ENCODE data around the gene GRIPAP1. TPM values are rescaled to one million over a fixed set of nuclear protein-coding genes. Genes with fewer than 3 reads are reported as not detected.

Gene GRIPAP1
- polyA plus RNA-seq, 3 donors from 2014 or later, result 0.62 to 19.8 (median 7.7) TPM

GRCh38 chrX:49019050-49019449, 17.0 kb upstream of the GRIPAP1 start:
- no peak for DNase-seq
- Mint-ChIP-seq H3K9me3 (no peaks in the 10 kb centered on the region), H3K27me3 (ENCODE audit: low read depth in 3 of 3) (no peaks in the 10 kb centered on the region), H3K36me3 (no peaks in the 10 kb centered on the region), H3K4me3 (no peak overlapping the region), H3K27ac (no peak overlapping the region), H3K4me1 (no peaks in the 10 kb centered on the region)

- no peak for DNase-seq
- Mint-ChIP-seq H3K9me3 (no peaks in the 10 kb centered on the region), H3K4me1 (peaks cover 15 to 20% of the 10 kb centered on the region in 2 donors), H3K27ac (peak overlapping the region; percentile 39 to 88 (median 82)), H3K27me3 (ENCODE audit: low read depth in 3 of 3) (peaks cover 14 to 23% (median 15%) of the 10 kb centered on the region in 3 donors), H3K4me3 (peak overlapping the region; percentile 60 to 79 (median 69)), H3K36me3 (no peaks in the 10 kb centered on the region)
These were observed 1.6 kb upstream of the GRIPAP1 start for GRCh38 chrX:49003696-49004095.

GRCh38 chrX:49001521-49002090, 458 bp downstream of the GRIPAP1 start:
- peaks cover 15 to 25% of the 10 kb centered on the region in 2 donors for H3K4me1 Mint-ChIP-seq
- no peaks in the 10 kb centered on the region for H3K9me3 Mint-ChIP-seq
- H3K27me3 Mint-ChIP-seq (ENCODE audit: low read depth in 3 of 3), result peaks cover 14 to 26% (median 14%) of the 10 kb centered on the region in 3 donors
- peak overlapping the region; percentile 95 to 98 (median 97) for H3K4me3 Mint-ChIP-seq
- peak overlapping the region; percentile 89 to 99 (median 99) for H3K27ac Mint-ChIP-seq
- peak; percentile 74 to 77 (median 75) for DNase-seq
- peaks cover 3 to 10% (median 3%) of the 10 kb centered on the region in 3 donors for H3K36me3 Mint-ChIP-seq

- Mint-ChIP-seq H3K27ac (peak overlapping the region; percentile 89 to 99 (median 99)), H3K36me3 (peaks cover 5 to 10% (median 5%) of the 10 kb centered on the region in 3 donors), H3K4me1 (peaks cover 15 to 25% of the 10 kb centered on the region in 2 donors), H3K4me3 (peak overlapping the region in 4 of 5 donors; percentile 95 to 98 (median 97)), H3K27me3 (ENCODE audit: low read depth in 3 of 3) (peaks cover 14 to 26% (median 14%) of the 10 kb centered on the region in 3 donors), H3K9me3 (no peaks in the 10 kb centered on the region)
- DNase-seq, result no peak
These were observed 1.4 kb downstream of the GRIPAP1 start for GRCh38 chrX:49000636-49001035.

GRCh38 chrX:48999030-48999429, 3.0 kb downstream of the GRIPAP1 start:
- H3K9me3 Mint-ChIP-seq, result no peaks in the 10 kb centered on the region
- H3K4me1 Mint-ChIP-seq, result peaks cover 15 to 25% of the 10 kb centered on the region in 2 donors
- peaks cover 5 to 10% (median 9%) of the 10 kb centered on the region in 3 donors for H3K36me3 Mint-ChIP-seq
- no peak for DNase-seq
- no peak overlapping the region for H3K27ac Mint-ChIP-seq
- H3K4me3 Mint-ChIP-seq, result no peak overlapping the region
- H3K27me3 Mint-ChIP-seq (ENCODE audit: low read depth in 3 of 3), result peaks cover 14 to 26% (median 14%) of the 10 kb centered on the region in 3 donors

- Mint-ChIP-seq H3K27ac (no peak overlapping the region), H3K27me3 (ENCODE audit: low read depth in 3 of 3) (peaks cover 12 to 21% (median 14%) of the 10 kb centered on the region in 3 donors), H3K4me3 (peak overlapping the region in 1 of 5 donors; percentile 10), H3K4me1 (peaks cover 15 to 21% of the 10 kb centered on the region in 2 donors), H3K9me3 (no peaks in the 10 kb centered on the region), H3K36me3 (peaks cover 5 to 11% (median 10%) of the 10 kb centered on the region in 3 donors)
- no peak for DNase-seq
These were observed 3.7 kb downstream of the GRIPAP1 start for GRCh38 chrX:48998391-48998790.

- peaks cover 15 to 21% of the 10 kb centered on the region in 2 donors for H3K4me1 Mint-ChIP-seq
These were observed 4.2 kb downstream of the GRIPAP1 start for GRCh38 chrX:48997865-48998264.

GRCh38 chrX:48997455-48997854, 4.6 kb downstream of the GRIPAP1 start:
- H3K36me3 Mint-ChIP-seq, result peaks cover 5 to 13% (median 10%) of the 10 kb centered on the region in 3 donors
- H3K27me3 Mint-ChIP-seq (ENCODE audit: low read depth in 3 of 3), result peaks cover 7 to 17% (median 12%) of the 10 kb centered on the region in 3 donors
- no peak for DNase-seq
- no peak overlapping the region for H3K4me3 Mint-ChIP-seq
- H3K4me1 Mint-ChIP-seq, result peaks cover 15 to 19% of the 10 kb centered on the region in 2 donors
- H3K27ac Mint-ChIP-seq, result no peak overlapping the region
- H3K9me3 Mint-ChIP-seq, result no peaks in the 10 kb centered on the region

More at GRCh38 chrX:48997865-48998264, 4.2 kb downstream of the GRIPAP1 start:
- DNase-seq, result no peak
- Mint-ChIP-seq H3K27ac (peak overlapping the region in 1 of 6 donors; percentile 20), H3K9me3 (no peaks in the 10 kb centered on the region), H3K36me3 (peaks cover 5 to 12% (median 10%) of the 10 kb centered on the region in 3 donors), H3K4me3 (no peak overlapping the region), H3K27me3 (ENCODE audit: low read depth in 3 of 3) (peaks cover 11 to 20% (median 14%) of the 10 kb centered on the region in 3 donors)

- H3K27ac Mint-ChIP-seq, result no peak overlapping the region
- H3K4me3 Mint-ChIP-seq, result no peak overlapping the region
- peaks cover 4 to 13% (median 7%) of the 10 kb centered on the region in 3 donors for H3K27me3 Mint-ChIP-seq (ENCODE audit: low read depth in 3 of 3)
- H3K4me1 Mint-ChIP-seq, result peaks cover 14 to 18% of the 10 kb centered on the region in 2 donors
- H3K36me3 Mint-ChIP-seq, result peaks cover 5 to 16% (median 10%) of the 10 kb centered on the region in 3 donors
- H3K9me3 Mint-ChIP-seq, result no peaks in the 10 kb centered on the region
- peak in 1 of 3 donors; percentile 7 for DNase-seq
These were observed 5.1 kb downstream of the GRIPAP1 start for GRCh38 chrX:48996969-48997368.

- Mint-ChIP-seq H3K4me3 (no peak overlapping the region), H3K9me3 (no peaks in the 10 kb centered on the region), H3K4me1 (no peaks in the 10 kb centered on the region), H3K27me3 (ENCODE audit: low read depth in 3 of 3) (peaks cover 0 to 4% (median 1%) of the 10 kb centered on the region in 3 donors), H3K27ac (no peak overlapping the region), H3K36me3 (peaks cover 2 to 16% (median 13%) of the 10 kb centered on the region in 3 donors)
- no peak for DNase-seq
These were observed 9.7 kb downstream of the GRIPAP1 start for GRCh38 chrX:48992341-48992740.

- H3K36me3 Mint-ChIP-seq, result peaks cover 0 to 11% (median 8%) of the 10 kb centered on the region in 3 donors
- H3K4me3 Mint-ChIP-seq, result no peak overlapping the region
- H3K4me1 Mint-ChIP-seq, result no peaks in the 10 kb centered on the region
- no peaks in the 10 kb centered on the region for H3K9me3 Mint-ChIP-seq
- no peak overlapping the region for H3K27ac Mint-ChIP-seq
- no peak for DNase-seq
- peaks cover 0 to 2% (median 1%) of the 10 kb centered on the region in 3 donors for H3K27me3 Mint-ChIP-seq (ENCODE audit: low read depth in 3 of 3)
These were observed 12.6 kb downstream of the GRIPAP1 start for GRCh38 chrX:48989483-48989882.

- H3K27ac Mint-ChIP-seq, result peak overlapping the region in 1 of 6 donors; percentile 12
- H3K4me1 Mint-ChIP-seq, result no peaks in the 10 kb centered on the region
- no peaks in the 10 kb centered on the region for H3K9me3 Mint-ChIP-seq
- H3K27me3 Mint-ChIP-seq (ENCODE audit: low read depth in 3 of 3), result peaks cover 0 to 7% (median 4%) of the 10 kb centered on the region in 3 donors
- H3K4me3 Mint-ChIP-seq, result no peak overlapping the region
- no peak for DNase-seq
- peaks cover under 1 to 18% (median 10%) of the 10 kb centered on the region in 3 donors for H3K36me3 Mint-ChIP-seq
These were observed 18.2 kb downstream of the GRIPAP1 start for GRCh38 chrX:48983896-48984295.

- peaks cover 6 to 17% (median 12%) of the 10 kb centered on the region in 3 donors for H3K36me3 Mint-ChIP-seq
These were observed 19.0 kb downstream of the GRIPAP1 start for GRCh38 chrX:48983081-48983480.

GRCh38 chrX:48981178-48981577, 20.9 kb downstream of the GRIPAP1 start:
- no peak for DNase-seq
- peaks cover 0 to 7% (median 4%) of the 10 kb centered on the region in 3 donors for H3K27me3 Mint-ChIP-seq (ENCODE audit: low read depth in 3 of 3)
- H3K9me3 Mint-ChIP-seq, result no peaks in the 10 kb centered on the region
- H3K4me1 Mint-ChIP-seq, result no peaks in the 10 kb centered on the region
- peaks cover 6 to 16% (median 12%) of the 10 kb centered on the region in 3 donors for H3K36me3 Mint-ChIP-seq
- H3K27ac Mint-ChIP-seq, result peak overlapping the region in 1 of 6 donors; percentile 62
- no peak overlapping the region for H3K4me3 Mint-ChIP-seq

More at GRCh38 chrX:48983081-48983480, 19.0 kb downstream of the GRIPAP1 start:
- peaks cover 0 to 7% (median 4%) of the 10 kb centered on the region in 3 donors for H3K27me3 Mint-ChIP-seq (ENCODE audit: low read depth in 3 of 3)
- H3K9me3 Mint-ChIP-seq, result no peaks in the 10 kb centered on the region
- no peak overlapping the region for H3K27ac Mint-ChIP-seq
- no peak for DNase-seq
- no peak overlapping the region for H3K4me3 Mint-ChIP-seq
- H3K4me1 Mint-ChIP-seq, result no peaks in the 10 kb centered on the region

All from immature natural killer cell (primary cell).